HL-60/S4 (cell line): ENCODE measurements around the gene PRKACA.
"Not testable (repeated sequence)": the region's sequence is repeated elsewhere in the genome, so short reads cannot be mapped to it uniquely, and the experiment has no call there.

Experiments
- in situ Hi-C: fragments of 300-500 bp; cut with MboI; formaldehyde crosslinking; loops from 2 replicates; pipeline ENCODE4 v1.14.3; 2022; ENCODE audit warnings: low sequenced_read_pairs

The PRKACA gene

DNA sequence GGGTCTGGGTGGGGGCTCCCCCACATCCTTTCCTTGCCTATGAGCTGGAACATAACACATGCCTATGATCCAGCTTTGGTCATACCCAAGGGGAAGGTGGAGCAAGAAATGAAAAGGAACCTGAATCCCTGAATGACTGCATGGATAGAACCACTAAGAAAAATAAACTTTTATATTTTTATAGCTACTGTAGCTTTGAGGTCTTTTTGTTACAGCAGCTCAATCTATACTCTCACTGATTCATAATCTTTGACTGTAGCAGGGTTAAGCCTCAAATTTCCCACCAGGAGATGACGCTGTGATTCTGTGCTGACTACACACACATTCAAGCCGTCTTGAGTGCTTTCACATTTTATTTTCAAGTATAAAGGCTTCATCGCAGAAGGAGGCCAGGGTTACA is 64.5 kb downstream of the PRKACA start:
- in situ Hi-C loops: loop anchor here (25.0 kb wide), 1 partner anchor 441 kb away; no protein-coding TSS in a partner anchor

DNA sequence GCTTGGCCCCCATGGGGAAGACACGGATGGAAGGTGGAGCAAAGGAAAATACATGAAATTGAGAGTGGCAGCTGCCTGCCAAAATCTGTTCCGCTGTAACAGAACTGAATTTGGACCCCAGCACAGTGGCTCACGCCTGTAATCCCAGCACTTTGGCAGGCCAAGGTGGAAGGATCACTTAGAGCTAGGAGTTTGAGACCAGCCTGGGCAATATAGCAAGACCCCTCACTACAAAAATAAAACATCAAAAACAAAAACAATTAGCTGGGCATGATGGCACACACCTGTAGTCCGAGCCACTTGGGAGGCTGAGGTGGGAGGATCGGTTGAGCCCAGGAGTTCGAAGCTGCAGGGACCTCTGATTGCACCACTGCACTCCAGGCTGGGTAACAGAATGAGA is 65.1 kb downstream of the PRKACA start:
- in situ Hi-C loops: loop anchor here (25.0 kb wide), 1 partner anchor 440 kb away; no protein-coding TSS in a partner anchor

DNA sequence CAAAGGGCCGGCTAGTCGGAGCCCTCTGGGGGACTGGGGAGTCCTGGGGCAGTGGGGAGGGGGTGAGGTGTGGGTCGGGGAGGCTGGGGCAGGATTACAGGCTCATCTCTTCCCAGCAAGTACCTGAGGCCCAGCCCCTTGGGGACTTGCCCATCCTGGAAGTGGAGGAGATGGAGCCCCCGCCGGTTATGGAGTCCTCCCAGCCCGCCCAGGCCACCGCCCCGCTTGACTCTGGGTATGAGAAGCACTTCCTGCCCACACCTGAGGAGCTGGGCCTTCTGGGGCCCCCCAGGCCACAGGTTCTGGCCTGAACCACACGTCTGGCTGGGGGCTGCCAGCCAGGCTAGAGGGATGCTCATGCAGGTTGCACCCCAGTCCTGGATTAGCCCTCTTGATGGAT is 65.6 kb downstream of the PRKACA start:
- in situ Hi-C loops: loop anchor here (25.0 kb wide), 1 partner anchor 440 kb away; no protein-coding TSS in a partner anchor

DNA sequence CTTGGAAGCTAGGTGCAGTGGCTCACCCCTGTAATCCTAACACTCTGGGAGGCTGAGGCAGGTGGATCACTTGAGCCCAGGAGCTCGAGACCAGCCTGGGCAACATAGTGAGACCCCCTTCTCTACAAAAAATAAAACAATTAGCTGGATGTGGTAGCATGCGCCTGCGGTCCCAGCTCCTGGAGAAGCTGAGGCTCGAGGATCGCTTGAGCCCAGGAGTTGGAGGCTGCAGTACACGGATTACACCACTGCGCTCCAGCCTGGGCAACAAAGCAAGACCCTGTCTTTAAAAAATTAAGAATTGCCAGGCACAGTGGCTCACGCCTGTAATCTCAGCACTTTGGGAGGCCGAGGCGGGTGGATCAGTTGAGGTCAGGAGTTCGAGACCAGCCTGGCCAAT is 66.6 kb downstream of the PRKACA start:
- in situ Hi-C loops: loop anchor here (25.0 kb wide), 1 partner anchor 439 kb away; no protein-coding TSS in a partner anchor

DNA sequence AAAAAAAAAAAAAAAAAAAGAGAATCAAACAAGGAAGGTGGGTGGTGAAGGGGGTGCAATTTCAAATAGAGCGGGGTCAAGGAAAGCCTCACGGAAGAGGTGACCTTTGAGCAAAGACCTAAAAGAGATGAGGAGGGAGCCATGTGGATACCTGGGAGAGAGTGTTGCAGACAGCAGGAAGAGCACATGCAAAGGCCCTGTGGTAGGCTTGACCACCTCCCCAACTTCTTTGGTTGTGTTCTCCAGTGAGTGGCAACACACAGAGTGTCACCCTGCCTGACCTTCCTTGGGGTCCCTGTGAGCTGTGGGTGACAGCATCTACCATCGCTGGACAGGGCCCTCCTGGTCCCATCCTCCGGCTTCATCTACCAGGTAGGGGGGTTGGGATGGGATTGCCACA is 67.0 kb downstream of the PRKACA start:
- in situ Hi-C loops: loop anchor here (25.0 kb wide), 1 partner anchor 438 kb away; no protein-coding TSS in a partner anchor

DNA sequence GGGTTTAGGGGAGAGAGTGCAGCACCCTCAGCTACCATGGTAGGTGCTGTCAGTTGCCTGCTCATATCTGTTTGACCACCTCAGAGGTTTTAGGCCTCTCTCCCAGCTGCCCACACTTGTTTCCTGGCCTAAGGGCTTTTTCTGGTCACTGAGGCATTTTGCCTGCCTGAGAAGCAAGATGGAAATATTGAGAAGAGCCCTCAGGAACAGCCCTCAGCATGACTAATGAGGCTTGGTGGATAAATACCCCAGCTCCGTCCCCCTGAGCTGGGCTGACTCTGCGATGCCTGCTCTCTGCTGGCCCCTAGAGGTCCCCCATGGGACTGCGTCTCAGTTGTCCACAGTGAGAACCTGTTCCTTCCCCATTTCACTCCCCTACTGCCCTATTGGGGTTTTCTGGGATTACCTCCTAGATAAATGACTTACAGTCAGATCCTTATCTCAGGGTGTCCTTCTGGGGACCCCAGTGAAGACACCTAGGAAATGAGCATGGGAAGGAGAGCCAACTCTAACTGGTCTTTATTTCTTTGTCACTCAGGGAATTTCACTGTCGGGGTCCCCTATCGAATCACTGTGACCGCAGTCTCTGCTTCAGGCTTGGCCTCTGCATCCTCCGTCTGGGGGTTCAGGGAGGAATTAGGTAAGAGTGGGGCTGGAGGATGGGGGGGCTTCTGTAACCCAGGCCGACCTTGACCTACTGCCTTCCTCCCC is 69.0 kb downstream of the PRKACA start:
- in situ Hi-C loops: no loop called here

DNA sequence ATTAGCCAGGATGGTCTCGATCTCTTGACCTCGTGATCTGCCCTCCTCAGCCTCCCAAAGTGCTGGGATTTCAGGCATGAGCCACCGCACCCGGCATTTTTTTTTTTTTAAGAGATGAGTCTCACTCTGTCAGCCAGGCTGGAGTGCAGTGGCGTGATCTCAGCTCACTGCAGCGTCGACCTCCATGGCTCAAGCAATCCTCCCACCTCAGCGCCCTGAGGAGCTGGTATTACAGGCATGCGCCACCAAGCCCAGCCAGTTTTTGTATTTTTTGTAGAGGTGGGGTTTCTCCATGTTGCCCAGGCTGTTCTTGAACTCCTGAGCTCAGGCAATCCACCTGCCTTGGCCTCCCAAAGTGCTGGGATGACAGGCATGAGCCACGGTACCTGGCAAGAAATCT is 69.7 kb downstream of the PRKACA start:
- in situ Hi-C loops: not testable (repeated sequence)

DNA sequence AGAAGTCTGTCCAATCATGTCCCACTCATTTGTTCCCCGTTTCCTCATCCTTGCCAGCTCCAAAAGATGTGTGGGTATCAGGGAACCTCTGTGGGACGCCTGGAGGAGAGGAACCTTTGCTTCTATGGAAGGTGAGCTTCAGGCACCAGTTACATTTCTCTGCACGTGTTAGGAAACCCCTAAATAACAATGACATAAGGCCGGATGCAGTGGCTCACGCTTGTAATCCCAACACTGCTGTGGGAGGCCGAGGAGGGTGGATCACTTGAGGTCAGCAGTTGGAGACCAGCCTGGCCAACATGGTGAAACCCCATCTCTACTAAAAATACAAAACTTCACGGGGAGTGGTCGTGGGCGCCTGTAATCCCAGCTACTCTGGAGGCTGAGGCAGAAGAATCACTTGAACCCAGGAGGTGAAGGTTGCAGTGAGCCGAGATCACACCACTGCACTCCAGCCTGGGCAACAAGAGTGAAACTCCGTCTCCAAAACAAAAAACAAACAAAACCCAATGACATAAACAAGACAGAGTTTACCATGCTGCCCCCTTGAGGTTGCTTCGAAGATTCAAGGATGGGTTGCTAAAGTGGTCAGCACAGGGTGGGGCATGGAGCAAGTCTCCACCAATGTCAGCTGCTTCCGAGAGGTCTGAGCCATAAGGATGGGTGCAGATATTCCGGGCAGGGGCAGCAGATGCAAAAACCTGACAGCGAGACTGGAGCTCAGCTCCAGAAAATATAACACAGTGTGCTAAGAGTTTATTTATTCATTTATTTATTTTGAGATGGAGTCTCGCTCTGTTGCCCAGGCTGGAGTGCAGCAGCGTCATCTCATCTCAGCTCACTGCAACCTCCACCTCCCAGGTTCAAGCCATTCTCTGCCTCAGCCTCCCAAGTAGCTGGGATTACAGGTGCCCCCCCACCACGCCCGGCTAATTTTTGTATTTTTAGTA is 74.6 kb downstream of the PRKACA start:
- in situ Hi-C loops: not testable (repeated sequence)
